HepG2 (cell line): Measurements from ENCODE around the gene ACOT6. TPM values are rescaled to one million over a fixed set of nuclear protein-coding genes. Genes with fewer than 3 reads are reported as not detected.
A peak's percentile ranks its signal among the peaks of the same experiment; 100 is the strongest.

Source experiments
- ARID5B ChIP-seq: IDR thresholded peaks from 2 replicates; pipeline ENCODE4 v1.4.0; 2020; ENCODE audit warnings: mild to moderate bottlenecking, missing genetic modification reagents
- CREB1 ChIP-seq, 2 experiments: fragments of 450-650 bp in 1 of 2; IDR thresholded peaks; 2 replicates each; pipeline ENCODE4 v1.6.1; 2016 to 2017; ENCODE audit warnings: control low read depth in 1 of 2, mild to moderate bottlenecking in 1 of 2, missing compliant biosample characterization in 1 of 2, missing genetic modification characterization in 1 of 2
- FLYWCH1 ChIP-seq: sonication (generic); formaldehyde crosslinking; IDR thresholded peaks from 2 replicates; pipeline ENCODE4 v1.8.1; 2023; ENCODE audit warnings: mild to moderate bottlenecking, missing genetic modification reagents
- KMT2A ChIP-seq: sonication (generic); formaldehyde crosslinking; IDR thresholded peaks from 2 replicates; pipeline ENCODE4 v1.4.0; 2020; ENCODE audit warnings: missing genetic modification reagents
- USF2 ChIP-seq, 2 experiments: sonication (generic) in 1 of 2; formaldehyde crosslinking in 1 of 2; IDR thresholded peaks; 2 replicates each; pipeline versions ENCODE4 v1.5.1 to v1.6.1; 2011 to 2020; ENCODE audit warnings: borderline replicate concordance in 1 of 2, low read depth in 1 of 2, low read length in 1 of 2, mild to moderate bottlenecking in 1 of 2, missing genetic modification reagents in 1 of 2, moderate library complexity in 1 of 2
- ZBTB43 ChIP-seq: sonication (generic); formaldehyde crosslinking; conservative IDR thresholded peaks from 2 replicates; pipeline ENCODE4 v1.4.0; 2020; ENCODE audit warnings: missing genetic modification reagents
- ZFX ChIP-seq: sonication (generic); formaldehyde crosslinking; IDR thresholded peaks from 2 replicates; pipeline ENCODE4 v1.4.0; 2020; ENCODE audit warnings: mild to moderate bottlenecking, low read depth, missing genetic modification reagents, moderate library complexity
- ZNF574 ChIP-seq: sonication (generic); formaldehyde crosslinking; IDR thresholded peaks from 2 replicates; pipeline ENCODE4 v1.4.0; 2020; ENCODE audit warnings: missing genetic modification reagents
- polyA plus RNA-seq, 8 experiments: library from polyadenylated mRNA; depleted of rRNA in 3 of 8; stranded (reverse) in 7 of 8; unstranded in 1 of 8; fragments of >200 nt; fragmentation: Illumina TruSeq in 4 of 8; extraction: Trizol in 4 of 8; gene quantifications; 2 replicates each; pipeline versions ENCODE4 v1.2.1 to v1.2.3, GENCODE V29; 2011 to 2016; ENCODE audit warnings: low read depth in 4 of 8, missing spikeins in 1 of 8, mixed read lengths in 1 of 8; ENCODE audit not compliant: insufficient read depth in 1 of 8
- total RNA-seq, 5 experiments: library from RNA; depleted of rRNA; stranded (reverse); fragments of >200 nt; fragmentation: Illumina TruSeq; extraction: Trizol; gene quantifications; 2 replicates each; pipeline ENCODE4 v1.2.3, GENCODE V29; 2016; ENCODE audit warnings: low read depth in 1 of 5

ACOT6 gene
- total and polyA plus RNA-seq, 2 of the 13 experiments (the other 11 are each of a cell fraction or from before 2014, with no cell fraction given), result 0.15 to 0.27 TPM

GRCh38 chr14:73634011-73634833 lies 21.9 kb downstream of the ACOT6 start (continued):
- TF ChIP-seq ARID5B (0 out of 2 replicates have a peak, but pooled peaks have one; percentile 0), ZBTB43 (CRISPR knock-in tag) (no peak), CREB1 (IDR thresholded peaks at IDR 0.05) (no peak), CREB1 (CRISPR knock-in tag; IDR thresholded peaks at IDR 0.05) (no peak), ZNF574 (CRISPR knock-in tag) (no peak; the same call in 1 of the 2 replicates), FLYWCH1 (CRISPR knock-in tag) (no peak), ZFX (CRISPR knock-in tag) (0 out of 2 replicates have a peak, but pooled peaks have one; percentile 11), KMT2A (CRISPR knock-in tag) (0 out of 2 replicates have a peak, but pooled peaks have one; percentile 37), USF2 (IDR thresholded peaks at IDR 0.05; ENCODE audit: low read depth, low read length) (no peak), USF2 (CRISPR knock-in tag; IDR thresholded peaks at IDR 0.05; ENCODE audit: borderline replicate concordance) (peak; percentile 12; the same call in 1 of the 2 replicates)
